Lower leg skin (tissue), 4 donors: ENCODE measurements around the gene HAGH. TPM values are rescaled to one million over a fixed set of nuclear protein-coding genes. Genes with fewer than 3 reads are reported as not detected.

Experiments used
- DNase-seq, 2 donors: peaks; one replicate each; pipeline ENCODE4 v3.0.0-alpha.2; 2019; ENCODE audit warnings: low spot score in 2 of 2
- H3K4me3 ChIP-seq: fragments of 200-600 bp; sonication (generic); 2 replicates; pipeline ENCODE4 v1.5.1; 2017; ENCODE audit warnings: mild to moderate bottlenecking, low read depth; ENCODE audit not compliant: poor library complexity, severe bottlenecking
- CTCF ChIP-seq, 3 donors: fragments of 450-650 bp; IDR thresholded peaks; one replicate each; pipeline ENCODE4 v1.5.1; 2016; ENCODE audit warnings: antibody characterized with exemption in 3 of 3, mild to moderate bottlenecking in 3 of 3, moderate library complexity in 2 of 3
- POLR2A ChIP-seq, 2 donors: fragments of 450-650 bp; IDR thresholded peaks; one replicate each; pipeline ENCODE4 v1.6.1; 2016 to 2017; ENCODE audit warnings: antibody characterized with exemption in 2 of 2, mild to moderate bottlenecking in 1 of 2, moderate library complexity in 1 of 2
- WGBS, 2 donors: methylation state at CpG; one replicate each; pipeline ENCODE4 v1.1.5; 2018; 5-methylcytosine and 5-hydroxymethylcytosine counted together
- intact Hi-C: fragments of 100-400 bp; cut with DNase I; formaldehyde crosslinking; loops from one replicate; pipeline ENCODE4 v1.15.0; 2023; ENCODE audit warnings: low total_unique reads
- total RNA-seq, 4 donors: library from RNA; depleted of rRNA; stranded (reverse); fragments of >200 nt; gene quantifications; one replicate each; pipeline ENCODE4 v1.1.0, GENCODE V29; 2016

The HAGH gene
- total RNA-seq, 4 donors from 2014 or later, result 57.8 to 104 (median 89.0) TPM

GRCh38 chr16:1858189-1858865, 31.7 kb upstream of the HAGH start:
- no peak for DNase-seq
- no peak overlapping the region for H3K4me3 ChIP-seq
- WGBS, 2 donors, result 27 to 32% methylated on average over 8 of the region's 8 CpGs
- TF ChIP-seq CTCF (IDR thresholded peaks at IDR 0.05), result no peak
- TF ChIP-seq POLR2A (IDR thresholded peaks at IDR 0.05), result no peak
- intact Hi-C loops, result loop anchor here (10.0 kb wide), 1 partner anchor 76 kb away; no protein-coding TSS in a partner anchor

DNA sequence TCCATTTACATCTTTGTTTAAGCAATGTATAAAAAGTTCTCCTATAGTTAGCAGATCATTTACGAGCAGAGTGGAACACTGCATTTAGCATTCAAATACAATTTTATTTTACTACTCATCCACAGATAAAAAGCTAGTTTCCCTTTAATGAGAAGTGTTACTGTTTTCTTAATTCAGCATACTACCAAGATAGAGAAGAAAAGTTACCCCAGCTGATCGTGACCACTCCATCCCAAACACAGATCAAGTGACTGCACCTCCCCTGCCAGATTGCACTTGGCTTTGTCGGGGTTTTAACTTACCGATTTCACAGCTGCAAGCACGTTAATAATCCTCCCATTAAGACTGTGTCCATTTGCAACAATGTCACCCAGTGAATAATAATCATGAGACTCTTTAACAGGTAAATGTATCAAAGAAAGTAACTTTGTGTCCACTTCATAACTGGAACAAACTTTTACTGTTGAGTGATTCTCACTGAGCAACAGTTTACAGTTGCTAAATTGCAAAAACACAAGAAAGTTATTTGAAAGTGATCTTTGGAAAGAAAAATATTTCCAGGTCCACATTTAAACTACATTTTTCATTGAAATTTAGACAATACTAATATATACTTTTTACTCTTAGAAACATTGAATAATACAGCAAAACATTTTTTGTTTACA, 30.9 kb upstream of the HAGH start:
- TF ChIP-seq POLR2A (IDR thresholded peaks at IDR 0.05) (no peak), CTCF (IDR thresholded peaks at IDR 0.05) (no peak)
- H3K4me3 ChIP-seq, result no peak overlapping the region
- DNase-seq, result no peak
- 57 to 64% methylated on average over 5 of the region's 5 CpGs for WGBS, 2 donors
- intact Hi-C loops, result loop anchor here (10.0 kb wide), 1 partner anchor 77 kb away; no protein-coding TSS in a partner anchor

GRCh38 chr16:1851793-1852192, 25.2 kb upstream of the HAGH start:
- TF ChIP-seq POLR2A (IDR thresholded peaks at IDR 0.05) (no peak), CTCF (IDR thresholded peaks at IDR 0.05) (no peak)
- WGBS, 2 donors, result 61% methylated on average over 4 of the region's 4 CpGs
- no peak for DNase-seq
- intact Hi-C loops, result loop anchor here (10.0 kb wide), 1 partner anchor 83 kb away; no protein-coding TSS in a partner anchor
- H3K4me3 ChIP-seq, result no peak overlapping the region

DNA sequence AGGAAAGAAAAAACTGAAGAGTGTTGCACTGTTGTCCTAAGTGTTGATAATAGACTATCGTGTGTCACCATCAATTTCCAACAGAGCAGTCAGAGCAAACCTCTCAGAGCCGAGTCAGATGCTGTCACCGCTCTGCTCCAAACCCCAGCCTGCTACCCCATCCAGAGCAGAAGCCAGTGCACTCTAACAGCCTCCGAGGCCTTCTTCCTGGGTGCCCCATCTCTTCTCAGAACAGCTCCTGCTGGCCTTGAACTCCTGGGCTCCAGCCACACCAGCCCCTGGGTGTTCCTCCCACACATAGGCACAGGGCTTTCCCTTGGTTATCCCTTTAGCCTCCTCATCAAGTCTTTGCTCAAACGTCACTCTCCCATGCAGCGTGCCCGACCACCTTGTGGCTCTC, 24.4 kb upstream of the HAGH start:
- WGBS, 2 donors, result 83 to 86% methylated on average over 7 of the region's 7 CpGs
- TF ChIP-seq CTCF (IDR thresholded peaks at IDR 0.05), result no peak
- no peak for TF ChIP-seq POLR2A (IDR thresholded peaks at IDR 0.05)
- H3K4me3 ChIP-seq, result no peak overlapping the region
- intact Hi-C loops, result loop anchor here (10.0 kb wide), 1 partner anchor 84 kb away; no protein-coding TSS in a partner anchor
- no peak for DNase-seq

DNA sequence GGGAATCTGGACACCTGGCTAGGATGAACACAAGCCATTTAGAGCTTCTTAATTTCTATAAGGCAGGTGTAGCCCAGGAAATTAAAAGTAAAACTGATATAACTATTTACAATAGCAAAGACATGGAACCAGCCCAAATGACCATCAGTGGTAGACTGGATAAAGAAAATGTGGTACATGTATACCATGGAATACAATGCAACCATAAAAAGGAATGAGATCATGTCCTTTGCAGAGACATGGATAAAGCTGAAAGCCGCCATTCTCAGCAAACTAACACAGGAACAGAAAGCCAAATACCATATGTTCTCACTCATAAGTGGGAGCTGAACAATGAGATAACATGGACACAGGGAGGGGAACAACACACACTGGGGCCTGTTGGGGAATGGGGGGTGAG, 19.8 kb upstream of the HAGH start:
- no peak for TF ChIP-seq CTCF (IDR thresholded peaks at IDR 0.05)
- no peak for TF ChIP-seq POLR2A (IDR thresholded peaks at IDR 0.05)
- 68 to 89% methylated on average over 1 of the region's 1 CpG for WGBS, 2 donors
- DNase-seq, result no peak
- intact Hi-C loops, result no loop called here
- no peak overlapping the region for H3K4me3 ChIP-seq
